DOHH2 (cell line): ENCODE data around the gene TRIM37.

Source experiments
- CTCF ChIP-seq: fragments of 200-600 bp; sonication (generic); IDR thresholded peaks from one replicate; pipeline ENCODE4 v1.5.1; 2014; ENCODE audit warnings: antibody characterized with exemption, mild to moderate bottlenecking, low read depth, low read length; ENCODE audit not compliant: poor library complexity, severe bottlenecking
- EZH2phosphoT487 ChIP-seq: fragments of 200-600 bp; sonication (generic); IDR thresholded peaks from 2 replicates; pipeline ENCODE4 v1.6.1; 2017; ENCODE audit warnings: borderline replicate concordance, mild to moderate bottlenecking, antibody characterized with exemption, low read length, moderate library complexity, mixed read lengths

DNA sequence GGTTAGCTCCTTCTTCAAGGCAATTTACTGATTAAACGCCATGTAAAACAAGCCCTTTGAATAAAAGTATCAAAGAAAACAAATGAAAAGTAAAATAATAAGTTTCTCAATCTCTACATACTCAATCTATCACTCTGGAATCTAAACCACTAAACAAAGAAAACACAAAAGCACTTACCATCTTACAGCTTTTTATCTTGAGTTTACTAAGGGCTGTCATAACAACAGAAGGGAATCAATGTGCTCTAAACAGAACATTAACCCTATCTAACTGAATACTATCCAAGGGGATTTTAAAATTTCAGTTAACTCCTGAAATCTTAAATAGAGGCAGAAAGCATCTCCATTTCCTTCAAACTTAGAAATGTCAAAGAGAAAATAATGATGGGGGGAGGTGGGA is 44.9 kb upstream of the TRIM37 start:
- TF ChIP-seq CTCF (no peak), EZH2phosphoT487 (no peak)
